ENCODE measurements around the gene CFAP90. TPM values are rescaled to one million over a fixed set of nuclear protein-coding genes. Genes with fewer than 3 reads are reported as not detected.

Gene CFAP90
- total RNA-seq, 1 experiment from 2014 or later: not detected

GRCh38 chr5:7894860-7895259 lies 43.9 kb upstream of the CFAP90 start:
- no peaks in the 10 kb centered on the region for H3F3A ChIP-seq (ENCODE audit: insufficient read depth, low read depth)
- CTCF ChIA-PET: no interaction called here
- H2AFZ ChIP-seq: no peak overlapping the region

GRCh38 chr5:7894439-7894838 lies 43.5 kb upstream of the CFAP90 start:
- Histone ChIP-seq H3K79me2 (ENCODE audit: low read depth) (no peaks in the 10 kb centered on the region), H3K4me1 (replicated peaks; ENCODE audit: insufficient read depth) (no peaks in the 10 kb centered on the region), H3K27ac (no peak overlapping the region), H3K4me3 (no peak overlapping the region), H3K9me3 (ENCODE audit: insufficient read depth, low read depth) (no peaks in the 10 kb centered on the region), H3K27me3 (ENCODE audit: insufficient read depth, low read depth) (no peaks in the 10 kb centered on the region), H3K9me2 (ENCODE audit: insufficient read depth) (no peaks in the 10 kb centered on the region), H3K4me2 (no peak overlapping the region), H2AFZ (no peak overlapping the region), H3F3A (ENCODE audit: insufficient read depth, low read depth) (no peaks in the 10 kb centered on the region), H3K36me3 (ENCODE audit: low read depth) (peaks cover 51% of the 10 kb centered on the region), H4K20me1 (ENCODE audit: insufficient read depth) (0 out of 2 replicates have a peak, but pooled peaks cover under 1% of the 10 kb centered on the region)
- no peak for DNase-seq
- ChIA-PET POLR2A (ENCODE audit: unreplicated experiment) (no interaction called here), CTCF (no interaction called here)
- TF ChIP-seq EZH2 (IDR thresholded peaks at IDR 0.05; ENCODE audit: low read depth): no peak
- no peak for TF ChIP-seq CTCF (conservative IDR thresholded peaks at IDR 0.05)
- intact Hi-C loops (cut with micrococcal nuclease; ENCODE audit: unreplicated experiment): loop anchor here (10.0 kb wide), 1 partner anchor 560 kb away; no protein-coding TSS in a partner anchor
- BruUV-seq (replicated peaks): no TSS peak

More at GRCh38 chr5:7894860-7895259, 43.9 kb upstream of the CFAP90 start:
- Histone ChIP-seq H3K4me2 (no peak overlapping the region), H3K9me3 (ENCODE audit: insufficient read depth, low read depth) (no peaks in the 10 kb centered on the region), H3K4me3 (no peak overlapping the region), H3K4me1 (replicated peaks; ENCODE audit: insufficient read depth) (no peaks in the 10 kb centered on the region), H4K20me1 (ENCODE audit: insufficient read depth) (no peaks in the 10 kb centered on the region), H3K36me3 (ENCODE audit: low read depth) (peaks cover 52% of the 10 kb centered on the region), H3K9me2 (ENCODE audit: insufficient read depth) (no peaks in the 10 kb centered on the region), H3K27ac (no peak overlapping the region), H3K27me3 (ENCODE audit: insufficient read depth, low read depth) (no peaks in the 10 kb centered on the region), H3K79me2 (ENCODE audit: low read depth) (no peaks in the 10 kb centered on the region)
- intact Hi-C loops (cut with micrococcal nuclease; ENCODE audit: unreplicated experiment): loop anchor here (10.0 kb wide), 1 partner anchor 560 kb away; no protein-coding TSS in a partner anchor
- BruUV-seq (replicated peaks): no TSS peak
- POLR2A ChIA-PET (ENCODE audit: unreplicated experiment): no interaction called here
- no peak for DNase-seq
- TF ChIP-seq CTCF (conservative IDR thresholded peaks at IDR 0.05): no peak
- TF ChIP-seq EZH2 (IDR thresholded peaks at IDR 0.05; ENCODE audit: low read depth): no peak

DNA sequence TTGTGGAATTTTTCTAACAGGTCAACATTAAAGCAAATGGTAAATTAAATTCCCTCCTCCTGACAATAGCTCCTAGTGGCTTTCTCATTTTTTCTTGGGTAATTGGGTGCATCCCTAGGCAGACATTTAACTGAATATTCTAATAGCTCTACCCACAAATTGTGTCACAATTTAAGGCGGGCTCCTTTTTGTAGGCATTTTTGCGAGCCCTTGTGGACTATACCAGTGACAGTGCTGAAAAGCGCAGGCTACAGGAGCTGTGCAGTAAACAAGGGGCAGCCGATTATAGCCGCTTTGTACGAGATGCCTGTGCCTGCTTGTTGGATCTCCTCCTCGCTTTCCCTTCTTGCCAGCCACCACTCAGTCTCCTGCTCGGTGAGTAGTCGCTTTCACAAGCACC lies 38.0 kb upstream of the CFAP90 start:
- intact Hi-C loops (cut with micrococcal nuclease; ENCODE audit: unreplicated experiment): loop anchor here (5.0 kb wide), 1 partner anchor 1318 kb away; no protein-coding TSS in a partner anchor
- Histone ChIP-seq H3F3A (ENCODE audit: insufficient read depth, low read depth) (peaks cover 11% of the 10 kb centered on the region; the same call in 1 of the 2 replicates), H4K20me1 (ENCODE audit: insufficient read depth) (peaks cover 11% of the 10 kb centered on the region), H3K27ac (no peak overlapping the region), H3K79me2 (ENCODE audit: low read depth) (no peaks in the 10 kb centered on the region), H3K9me3 (ENCODE audit: insufficient read depth, low read depth) (no peaks in the 10 kb centered on the region), H2AFZ (no peak overlapping the region), H3K9me2 (ENCODE audit: insufficient read depth) (no peaks in the 10 kb centered on the region), H3K27me3 (ENCODE audit: insufficient read depth, low read depth) (no peaks in the 10 kb centered on the region), H3K4me1 (replicated peaks; ENCODE audit: insufficient read depth) (no peaks in the 10 kb centered on the region), H3K4me3 (no peak overlapping the region), H3K36me3 (ENCODE audit: low read depth) (peaks cover 25% of the 10 kb centered on the region; the same call in 1 of the 2 replicates), H3K4me2 (no peak overlapping the region)
- TF ChIP-seq CTCF (conservative IDR thresholded peaks at IDR 0.05): no peak
- no peak for DNase-seq
- ChIA-PET POLR2A (ENCODE audit: unreplicated experiment) (no interaction called here), CTCF (no interaction called here)
- BruUV-seq (replicated peaks): no TSS peak
